Kidney epithelial cell (primary cell): ENCODE measurements around the gene PGS1. TPM values are rescaled to one million over a fixed set of nuclear protein-coding genes. Genes with fewer than 3 reads are reported as not detected.

Experiments
- DNase-seq: peaks from one replicate; pipeline ENCODE4 v3.0.0-alpha.2; 2010; ENCODE audit warnings: low read depth
- H3K27me3 ChIP-seq: 2 replicates; pipeline ENCODE4 v1.6.0; 2011; ENCODE audit warnings: low read length; ENCODE audit not compliant: control insufficient read depth, insufficient read depth
- H3K36me3 ChIP-seq: 2 replicates; pipeline ENCODE4 v1.5.1; 2011; ENCODE audit warnings: low read length; ENCODE audit not compliant: control insufficient read depth, insufficient read depth
- H3K4me3 ChIP-seq: 2 replicates; pipeline ENCODE4 v1.5.1; 2011; ENCODE audit warnings: low read depth, mild to moderate bottlenecking, control low read depth, low read length
- CTCF ChIP-seq: IDR thresholded peaks from 2 replicates; pipeline ENCODE4 v1.5.1; 2011; ENCODE audit warnings: mild to moderate bottlenecking, moderate library complexity, low read length, control low read depth, inconsistent platforms; ENCODE audit not compliant: insufficient read depth, poor library complexity, severe bottlenecking
- total RNA-seq: library from RNA; depleted of rRNA; stranded (reverse); fragments of >200 nt; gene quantifications from 2 replicates; pipeline ENCODE4 v1.2.3, GENCODE V29; 2015

The PGS1 gene
- total RNA-seq, 1 donor from 2014 or later: 34.5 TPM

DNA sequence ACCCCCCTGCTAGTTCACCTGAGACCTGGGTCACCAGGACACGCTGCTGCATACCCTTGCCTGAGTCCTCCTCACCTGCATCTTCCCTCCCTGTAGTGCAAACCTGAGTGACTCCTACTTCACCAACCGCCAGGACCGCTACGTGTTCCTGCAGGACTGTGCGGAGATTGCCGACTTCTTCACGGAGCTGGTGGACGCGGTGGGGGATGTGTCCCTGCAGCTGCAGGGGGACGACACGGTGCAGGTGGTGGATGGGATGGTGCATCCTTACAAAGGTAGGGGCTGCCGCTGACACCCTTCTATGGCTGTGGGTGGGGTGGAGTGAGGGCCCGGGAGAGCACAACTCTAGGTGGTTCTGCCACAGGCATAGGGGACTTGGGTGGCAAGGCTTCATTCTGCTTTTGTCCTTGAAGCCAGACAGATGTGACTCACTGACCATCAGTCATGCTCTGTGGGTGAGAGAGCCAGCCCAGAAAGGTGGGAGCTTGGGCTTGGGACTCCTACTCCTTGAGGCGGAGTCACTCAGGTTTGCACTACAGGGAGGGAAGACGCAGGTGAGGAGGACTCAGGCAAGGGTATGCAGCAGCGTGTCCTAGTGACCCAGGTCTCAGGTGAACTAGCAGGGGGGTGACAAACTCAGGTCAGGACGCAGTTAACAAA is 22.3 kb downstream of the PGS1 start:
- Histone ChIP-seq H3K4me3 (no peak overlapping the region), H3K27me3 (no peaks in the 10 kb centered on the region), H3K36me3 (peaks cover 11% of the 10 kb centered on the region)
- DNase-seq: no peak
- TF ChIP-seq CTCF: no peak

DNA sequence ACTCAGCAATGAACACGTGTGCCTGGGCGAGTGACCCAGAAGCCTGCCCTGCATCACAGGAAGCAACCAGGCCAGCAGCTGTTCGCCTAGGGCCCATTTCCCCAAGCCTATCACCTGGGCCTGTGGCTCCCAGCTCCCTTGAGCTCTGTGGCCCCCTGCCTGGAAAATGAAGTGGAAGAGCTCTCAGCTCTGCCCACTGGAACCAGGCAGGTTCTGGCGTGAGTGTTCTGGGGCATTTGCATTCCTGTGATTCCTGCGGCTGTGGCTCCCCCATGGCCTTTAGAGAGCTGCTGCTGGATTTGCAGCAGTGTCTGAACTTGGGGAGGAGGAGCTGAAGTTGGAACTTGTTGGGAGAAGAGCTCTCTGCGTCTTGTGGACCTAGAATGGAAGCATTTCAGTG is 22.8 kb downstream of the PGS1 start:
- Histone ChIP-seq H3K4me3 (no peak overlapping the region), H3K27me3 (no peaks in the 10 kb centered on the region), H3K36me3 (peaks cover 11% of the 10 kb centered on the region)
- no peak for TF ChIP-seq CTCF
- DNase-seq: no peak

- no peak for TF ChIP-seq CTCF
- Histone ChIP-seq H3K27me3 (no peaks in the 10 kb centered on the region), H3K36me3 (peaks cover 11% of the 10 kb centered on the region), H3K4me3 (no peak overlapping the region)
- no peak for DNase-seq
These were observed 23.4 kb downstream of the PGS1 start for GRCh38 chr17:78401891-78402290.

GRCh38 chr17:78403822-78404221 is 25.4 kb downstream of the PGS1 start:
- DNase-seq: no peak
- TF ChIP-seq CTCF: no peak
- H3K36me3 ChIP-seq: peaks cover 10% of the 10 kb centered on the region
- no peaks in the 10 kb centered on the region for H3K27me3 ChIP-seq
- no peak overlapping the region for H3K4me3 ChIP-seq

DNA sequence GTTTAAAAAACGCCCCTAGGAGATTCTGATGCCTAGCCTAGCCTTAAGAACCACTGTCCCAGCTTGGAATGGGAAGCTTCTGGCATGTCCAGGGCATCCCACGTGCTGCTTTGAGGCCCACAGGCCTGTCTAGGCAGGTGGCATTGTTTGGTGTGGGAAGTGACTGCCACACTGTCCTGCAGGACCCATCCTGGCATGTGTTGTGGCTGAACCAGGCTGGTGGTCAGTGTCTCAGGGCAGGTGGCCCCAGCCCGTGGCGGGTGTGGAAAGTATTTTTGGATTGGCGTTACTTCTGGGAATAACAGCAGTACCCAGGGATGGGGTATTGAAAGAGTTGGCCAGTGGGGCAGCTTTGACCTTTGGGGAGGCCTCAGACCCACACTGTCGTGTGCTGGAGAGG is 27.9 kb downstream of the PGS1 start:
- Histone ChIP-seq H3K4me3 (no peak overlapping the region), H3K36me3 (peaks cover 4% of the 10 kb centered on the region)
- no peak for DNase-seq

More for the DNA sequence above, 27.9 kb downstream of the PGS1 start:
- no peaks in the 10 kb centered on the region for H3K27me3 ChIP-seq
- no peak for TF ChIP-seq CTCF
